HL-60 (cell line): ENCODE results near the gene MARK1.

Source experiments
- DNase-seq, 2 experiments: peaks; one replicate each; pipeline ENCODE4 v3.0.0-alpha.2; 2010 to 2020; ENCODE audit warnings: low read depth in 1 of 2, low spot score in 1 of 2
- H3K27ac ChIP-seq: fragments of 250-450 bp; sonication (Bioruptor Pico); replicated peaks from 2 replicates; pipeline ENCODE4 v1.5.1; 2020; ENCODE audit warnings: mild to moderate bottlenecking, moderate library complexity
- H3K27me3 ChIP-seq: fragments of 250-450 bp; sonication (Bioruptor Pico); 2 replicates; pipeline ENCODE4 v1.5.1; 2021; ENCODE audit warnings: mild to moderate bottlenecking, moderate library complexity; ENCODE audit not compliant: insufficient read depth, poor library complexity, severe bottlenecking
- H3K4me3 ChIP-seq: replicated peaks from 2 replicates; pipeline ENCODE4 v1.5.1; 2011; ENCODE audit warnings: mild to moderate bottlenecking, control low read depth, low read length; ENCODE audit not compliant: insufficient read depth
- CTCF ChIP-seq: IDR thresholded peaks from one replicate; pipeline ENCODE4 v1.5.1; 2011; ENCODE audit warnings: low read length, control low read depth, inconsistent platforms; ENCODE audit not compliant: insufficient read depth
- GABPA ChIP-seq: IDR thresholded peaks from 2 replicates; pipeline ENCODE4 v1.6.1; 2012; ENCODE audit warnings: low read depth
- POLR2AphosphoS5 ChIP-seq: IDR thresholded peaks from 2 replicates; pipeline ENCODE4 v1.6.1; 2012; ENCODE audit warnings: low read depth
- REST ChIP-seq: IDR thresholded peaks from 2 replicates; pipeline ENCODE4 v1.6.1; 2012; ENCODE audit warnings: low read depth; ENCODE audit not compliant: insufficient replicate concordance
- SPI1 ChIP-seq: IDR thresholded peaks from 2 replicates; pipeline ENCODE4 v1.6.1; 2012; ENCODE audit warnings: low read depth, mild to moderate bottlenecking, borderline replicate concordance

Gene MARK1

GRCh38 chr1:220708244-220708643 lies 180.3 kb downstream of the MARK1 start:
- Histone ChIP-seq H3K27me3 (no peaks in the 10 kb centered on the region), H3K4me3 (no peak overlapping the region), H3K27ac (no peak overlapping the region)
- no peak for TF ChIP-seq POLR2AphosphoS5
- no peak for TF ChIP-seq SPI1
- TF ChIP-seq CTCF, result no peak
- TF ChIP-seq REST, result no peak
- no peak for TF ChIP-seq GABPA
- no peak for DNase-seq

- H3K4me3 ChIP-seq, result no peak overlapping the region
- no peaks in the 10 kb centered on the region for H3K27me3 ChIP-seq
- no peak overlapping the region for H3K27ac ChIP-seq
- DNase-seq, result no peak
- TF ChIP-seq POLR2AphosphoS5, result no peak
- no peak for TF ChIP-seq REST
- no peak for TF ChIP-seq CTCF
- TF ChIP-seq SPI1, result no peak
- no peak for TF ChIP-seq GABPA
Measured at GRCh38 chr1:220708936-220709801, 181.2 kb downstream of the MARK1 start.

DNA sequence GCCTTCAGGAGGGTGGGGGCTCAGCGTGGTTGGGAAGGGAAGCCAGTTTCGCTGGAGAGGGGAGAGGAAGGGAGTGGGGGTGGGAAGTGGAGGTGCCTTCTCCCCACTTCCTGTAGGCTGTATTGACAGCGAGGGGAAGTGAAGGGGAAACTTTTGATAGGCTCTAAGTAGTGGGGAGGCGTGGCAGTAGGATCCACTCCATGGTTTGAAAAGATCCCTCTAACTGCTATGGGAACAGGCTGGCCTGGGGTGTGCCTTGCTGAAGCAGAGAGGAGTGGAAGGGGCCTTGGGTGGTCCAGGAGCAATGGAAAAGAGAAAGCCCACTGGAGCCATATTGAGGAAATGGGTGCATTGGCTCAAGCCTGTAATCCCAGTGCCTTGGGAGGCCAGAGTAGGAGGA lies 182.4 kb downstream of the MARK1 start:
- H3K27me3 ChIP-seq, result no peaks in the 10 kb centered on the region

More for the DNA sequence above, 182.4 kb downstream of the MARK1 start:
- DNase-seq, result no peak
- Histone ChIP-seq H3K4me3 (no peak overlapping the region), H3K27ac (no peak overlapping the region)
- no peak for TF ChIP-seq REST
- TF ChIP-seq SPI1, result peak; percentile 25; the same call in 1 of the 2 replicates
